GM12878 (cell line): Measurements from ENCODE around the gene CALR. TPM values are rescaled to one million over a fixed set of nuclear protein-coding genes. Genes with fewer than 3 reads are reported as not detected.

Experiments
- ATAC-seq: fragments of 200-7000 bp; cut with Tn5 transposase; 3 replicates; pipeline ENCODE4 v1.9.1; 2020; ENCODE audit warnings: mild to moderate bottlenecking, moderate library complexity
- BruUV-seq: library from RNA; stranded (reverse); fragments of 400-500 nt; replicated peaks from 2 replicates; lab custom pipeline; 2021; lab: Mats Ljungman, UMichigan
- CTCF ChIA-PET: fragments of 300-600 bp; sonication (Branson Sonifier 250); formaldehyde crosslinking; extraction: SDS; loops from one replicate; lab custom pipeline; 2021; ENCODE audit warnings: inconsistent platforms; lab: Yijun Ruan, JAX
- POLR2A ChIA-PET: fragments of 350-600 bp; formaldehyde crosslinking; extraction: SDS; loops from one replicate; lab custom pipeline; 2021; ENCODE audit warnings: inconsistent platforms; lab: Charles Lee
- RAD21 ChIA-PET: fragments of 300-600 bp; sonication (Branson Sonifier 250); formaldehyde crosslinking; loops from one replicate; lab custom pipeline; 2023; ENCODE audit warnings: antibody characterized with exemption; ENCODE audit not compliant: unreplicated experiment; lab: Charles Lee
- SMC1A ChIA-PET: fragments of 300-600 bp; sonication (Branson Sonifier 250); formaldehyde crosslinking; loops from one replicate; lab custom pipeline; 2023; ENCODE audit not compliant: unreplicated experiment, uncharacterized antibody; lab: Charles Lee
- DNase-seq: peaks from one replicate; pipeline ENCODE4 v3.0.0-alpha.2; 2011; ENCODE audit warnings: low read depth, low spot score
- FAIRE-seq: peaks from 3 replicates; lab custom pipeline; 2011; peaks lifted over from hg19 to GRCh38; lab: Jason Lieb, UNC
- H2AFZ ChIP-seq: 2 replicates; pipeline ENCODE4 v1.6.0; 2011; ENCODE audit warnings: low read depth, low read length, control low read depth; ENCODE audit not compliant: control insufficient read depth
- H3K27ac ChIP-seq: 2 replicates; pipeline ENCODE4 v1.5.1; 2011; ENCODE audit warnings: control low read depth; ENCODE audit not compliant: control insufficient read depth, insufficient read depth
- H3K27me3 ChIP-seq, 2 experiments: replicated peaks in 1 of 2; 2 replicates each; pipeline versions ENCODE4 v1.6.0 to v1.6.1; 2011; ENCODE audit warnings: low read length in 1 of 2; ENCODE audit not compliant: control insufficient read depth in 2 of 2, insufficient read depth in 2 of 2
- H3K36me3 ChIP-seq, 2 experiments: 2 replicates each; pipeline ENCODE4 v1.5.1; 2011; ENCODE audit warnings: low read length in 1 of 2; ENCODE audit not compliant: control insufficient read depth in 2 of 2, insufficient read depth in 2 of 2
- H3K4me1 ChIP-seq: 2 replicates; pipeline ENCODE4 v1.6.1; 2011; ENCODE audit warnings: mild to moderate bottlenecking, low read length, moderate library complexity, mixed read lengths; ENCODE audit not compliant: control insufficient read depth, insufficient read depth
- H3K4me2 ChIP-seq: 2 replicates; pipeline ENCODE4 v1.6.0; 2011; ENCODE audit warnings: control low read depth; ENCODE audit not compliant: control insufficient read depth, insufficient read depth
- H3K4me3 ChIP-seq: fragments of 200-600 bp; sonication (generic); 2 replicates; pipeline ENCODE4 v1.5.1; 2016
- H3K79me2 ChIP-seq: 2 replicates; pipeline ENCODE4 v1.6.0; 2011; ENCODE audit warnings: low read length; ENCODE audit not compliant: control insufficient read depth, insufficient read depth
- H3K9ac ChIP-seq: 2 replicates; pipeline ENCODE4 v1.8.0; 2011; ENCODE audit warnings: low read length, control low read depth, mixed read lengths; ENCODE audit not compliant: control insufficient read depth, insufficient read depth
- H3K9me3 ChIP-seq: replicated peaks from 3 replicates; pipeline ENCODE4 v1.5.1; 2011; ENCODE audit warnings: mild to moderate bottlenecking, low read length; ENCODE audit not compliant: control insufficient read depth, insufficient read depth
- H4K20me1 ChIP-seq: 2 replicates; pipeline ENCODE4 v1.6.0; 2011; ENCODE audit not compliant: control insufficient read depth, insufficient read depth
- CBX3 ChIP-seq: fragments of 200-600 bp; sonication (generic); IDR thresholded peaks from 2 replicates; pipeline ENCODE4 v1.6.1; 2016; ENCODE audit warnings: low read depth, borderline replicate concordance
- EGR1 ChIP-seq, 2 experiments: IDR thresholded peaks; 1 replicate in 1 of 2; 2 replicates in 1 of 2; pipeline ENCODE4 v1.6.1; 2011 to 2012; ENCODE audit warnings: low read depth in 2 of 2, low read length in 2 of 2, borderline replicate concordance in 1 of 2, mild to moderate bottlenecking in 1 of 2, moderate library complexity in 1 of 2
- ESRRA ChIP-seq: IDR thresholded peaks from 2 replicates; pipeline ENCODE4 v1.6.1; 2012; ENCODE audit warnings: mild to moderate bottlenecking, low read length, improper control_type of control experiment
- HDAC2 ChIP-seq: fragments of 200-600 bp; sonication (generic); IDR thresholded peaks from 2 replicates; pipeline ENCODE4 v1.6.1; 2017
- MLLT1 ChIP-seq: fragments of 450-650 bp; IDR thresholded peaks from 2 replicates; pipeline ENCODE4 v1.6.1; 2016; ENCODE audit warnings: mild to moderate bottlenecking
- NFYB ChIP-seq: IDR thresholded peaks from 2 replicates; pipeline ENCODE4 v1.6.1; 2011; ENCODE audit warnings: low read depth, mild to moderate bottlenecking, low read length, improper control_type of control experiment, moderate library complexity; ENCODE audit not compliant: insufficient read depth
- POLR2AphosphoS2 ChIP-seq: IDR thresholded peaks from 2 replicates; pipeline ENCODE4 v1.6.1; 2011; ENCODE audit warnings: low read depth, mild to moderate bottlenecking, low read length, improper control_type of control experiment, moderate library complexity
- ZNF384 ChIP-seq: IDR thresholded peaks from 2 replicates; pipeline ENCODE4 v1.6.1; 2012; ENCODE audit warnings: low read depth, mild to moderate bottlenecking, low read length, improper control_type of control experiment, borderline replicate concordance
- WGBS: methylation state at CpG from one replicate; pipeline ENCODE4 v1.1.6; 2016; ENCODE audit warnings: low lambda C conversion rate; ENCODE audit not compliant: insufficient replicate concordance, insufficient coverage; ENCODE audit errors: missing lambda C conversion rate; 5-methylcytosine and 5-hydroxymethylcytosine counted together
- in situ Hi-C: fragments of 300-500 bp; cut with MboI; formaldehyde crosslinking; loops from 9 replicates; pipeline ENCODE4 v1.14.3; 2018; ENCODE audit warnings: mixed read lengths
- intact Hi-C: fragments of 100-400 bp; cut with micrococcal nuclease; formaldehyde crosslinking; loops from one replicate; pipeline ENCODE4 v1.14.2; 2022; ENCODE audit not compliant: unreplicated experiment
- polyA plus RNA-seq, 11 experiments: library from polyadenylated mRNA; depleted of rRNA in 4 of 11; unstranded in 6 of 11; stranded (reverse) in 5 of 11; fragments of >200 nt; fragmentation: Nextera tagmentation in 4 of 11; fragmentation: Illumina TruSeq in 1 of 11; extraction: Ambion mirVana in 4 of 11; extraction: Trizol in 1 of 11; gene quantifications; 1 replicate in 1 of 11; 2 replicates in 10 of 11; pipeline versions ENCODE4 v1.2.1 to v1.2.3, GENCODE V29; 2011 to 2016; ENCODE audit warnings: inconsistent platforms in 2 of 11, missing spikeins in 2 of 11, low read depth in 1 of 11
- total RNA-seq, 4 experiments: library from RNA; depleted of rRNA in 3 of 4; stranded (reverse); fragments of >200 nt in 3 of 4; fragmentation: Illumina TruSeq in 1 of 4; extraction: Trizol in 1 of 4; gene quantifications; 2 replicates each; pipeline versions ENCODE4 v1.2.1 to v1.2.3, GENCODE V29; 2013 to 2021
- TF ChIP-seq, protein P1 (sequence below): IDR thresholded peaks from 2 replicates; pipeline ENCODE4 v1.6.1; 2012; ENCODE audit warnings: improper control_type of control experiment, low read depth, low read length; ENCODE audit not compliant: insufficient replicate concordance
- TF ChIP-seq, protein P2 (sequence below): fragments of 450-650 bp; IDR thresholded peaks from 2 replicates; pipeline ENCODE4 v1.6.1; 2017; ENCODE audit warnings: mild to moderate bottlenecking

Gene CALR
- total and polyA plus RNA-seq, 10 of the 15 experiments (the other 5 are each of a cell fraction or from before 2014, with no cell fraction given), result 202 to 1,451 (median 749) TPM

DNA sequence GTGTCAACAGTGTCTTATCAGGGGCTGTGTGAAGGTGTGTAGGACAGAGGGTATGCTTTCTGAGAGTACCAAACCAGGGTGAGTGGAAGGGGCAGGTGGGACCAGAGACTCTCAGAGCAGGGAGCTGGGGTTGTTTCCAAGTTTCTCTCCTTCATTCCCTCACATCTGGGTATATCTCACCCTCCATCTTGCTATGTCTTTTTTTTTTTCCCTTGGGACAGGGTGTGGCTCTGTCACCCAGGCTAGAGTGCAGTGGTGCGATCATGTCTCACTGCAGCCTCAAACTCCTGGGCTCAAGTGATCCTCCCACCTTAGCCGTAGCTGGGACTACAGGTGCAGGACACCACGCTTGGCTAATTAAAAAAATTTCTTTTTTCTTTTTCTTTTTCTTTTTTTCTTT lies 41.6 kb downstream of the CALR start (continued):
- TF ChIP-seq NFYB (no peak), CBX3 (no peak), EGR1 (IDR thresholded peaks at IDR 0.05; ENCODE audit: borderline replicate concordance in 1 of 2, low read depth in 2 of 2, low read length in 2 of 2) (no peak)

DNA sequence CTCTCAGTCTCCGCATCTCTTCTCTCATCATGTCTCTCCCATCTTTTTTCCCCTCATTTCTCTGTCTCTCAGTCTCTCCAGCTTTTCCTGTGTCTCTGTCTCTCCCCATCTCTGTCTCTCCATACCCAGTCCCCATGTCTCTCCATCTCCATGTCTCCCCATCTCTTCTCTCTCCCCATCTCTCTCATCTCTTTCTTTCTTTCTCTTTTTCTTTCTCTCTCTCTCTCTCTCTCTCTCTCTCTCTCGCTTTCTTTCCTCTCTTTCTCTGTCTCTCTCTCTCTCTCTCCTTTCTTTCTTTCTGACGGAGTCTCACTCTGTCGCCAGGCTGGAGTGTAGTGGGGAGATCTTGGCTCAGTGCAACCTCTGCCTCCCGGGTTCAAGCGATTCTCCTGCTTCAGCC lies 44.2 kb downstream of the CALR start:
- H3K9ac ChIP-seq, result no peak overlapping the region
- H3K36me3 ChIP-seq, result no peaks in the 10 kb centered on the region
- no peak overlapping the region for H2AFZ ChIP-seq
- no peak overlapping the region for H3K27ac ChIP-seq
- DNase-seq, result no peak
- no peak overlapping the region for H3K4me3 ChIP-seq
- no peak for ATAC-seq
- peaks cover 0 to 3% of the 10 kb centered on the region in 2 experiments; a peak in 1 of 4 replicates for H3K27me3 ChIP-seq
- H3K79me2 ChIP-seq, result no peaks in the 10 kb centered on the region
- ChIA-PET POLR2A (no interaction called here), CTCF (interaction anchor here (0.5 to 13.5 kb wide), 6 partner anchors 17 to 111 kb away, joined by 4 to 247 read pairs (median 7); no protein-coding TSS in a partner anchor), SMC1A (interaction anchor here (7.5 kb wide), 1 partner anchor 79 kb away, joined by 45 read pairs; no protein-coding TSS in a partner anchor), RAD21 (no interaction called here)
- no peaks in the 10 kb centered on the region; the same call in 1 of the 2 replicates for H3K4me1 ChIP-seq
- H3K9me3 ChIP-seq, result no peaks in the 10 kb centered on the region
- in situ Hi-C loops (no loop called here), intact Hi-C loops (no loop called here)
- no peaks in the 10 kb centered on the region for H4K20me1 ChIP-seq
- BruUV-seq, result no TSS peak
- WGBS, result 83% methylated on average over 6 of the region's 6 CpGs
- no peak overlapping the region for H3K4me2 ChIP-seq
- no peak for FAIRE-seq
- no peak for TF ChIP-seq ZNF384
- no peak for TF ChIP-seq MLLT1
- TF ChIP-seq, protein P1, sequence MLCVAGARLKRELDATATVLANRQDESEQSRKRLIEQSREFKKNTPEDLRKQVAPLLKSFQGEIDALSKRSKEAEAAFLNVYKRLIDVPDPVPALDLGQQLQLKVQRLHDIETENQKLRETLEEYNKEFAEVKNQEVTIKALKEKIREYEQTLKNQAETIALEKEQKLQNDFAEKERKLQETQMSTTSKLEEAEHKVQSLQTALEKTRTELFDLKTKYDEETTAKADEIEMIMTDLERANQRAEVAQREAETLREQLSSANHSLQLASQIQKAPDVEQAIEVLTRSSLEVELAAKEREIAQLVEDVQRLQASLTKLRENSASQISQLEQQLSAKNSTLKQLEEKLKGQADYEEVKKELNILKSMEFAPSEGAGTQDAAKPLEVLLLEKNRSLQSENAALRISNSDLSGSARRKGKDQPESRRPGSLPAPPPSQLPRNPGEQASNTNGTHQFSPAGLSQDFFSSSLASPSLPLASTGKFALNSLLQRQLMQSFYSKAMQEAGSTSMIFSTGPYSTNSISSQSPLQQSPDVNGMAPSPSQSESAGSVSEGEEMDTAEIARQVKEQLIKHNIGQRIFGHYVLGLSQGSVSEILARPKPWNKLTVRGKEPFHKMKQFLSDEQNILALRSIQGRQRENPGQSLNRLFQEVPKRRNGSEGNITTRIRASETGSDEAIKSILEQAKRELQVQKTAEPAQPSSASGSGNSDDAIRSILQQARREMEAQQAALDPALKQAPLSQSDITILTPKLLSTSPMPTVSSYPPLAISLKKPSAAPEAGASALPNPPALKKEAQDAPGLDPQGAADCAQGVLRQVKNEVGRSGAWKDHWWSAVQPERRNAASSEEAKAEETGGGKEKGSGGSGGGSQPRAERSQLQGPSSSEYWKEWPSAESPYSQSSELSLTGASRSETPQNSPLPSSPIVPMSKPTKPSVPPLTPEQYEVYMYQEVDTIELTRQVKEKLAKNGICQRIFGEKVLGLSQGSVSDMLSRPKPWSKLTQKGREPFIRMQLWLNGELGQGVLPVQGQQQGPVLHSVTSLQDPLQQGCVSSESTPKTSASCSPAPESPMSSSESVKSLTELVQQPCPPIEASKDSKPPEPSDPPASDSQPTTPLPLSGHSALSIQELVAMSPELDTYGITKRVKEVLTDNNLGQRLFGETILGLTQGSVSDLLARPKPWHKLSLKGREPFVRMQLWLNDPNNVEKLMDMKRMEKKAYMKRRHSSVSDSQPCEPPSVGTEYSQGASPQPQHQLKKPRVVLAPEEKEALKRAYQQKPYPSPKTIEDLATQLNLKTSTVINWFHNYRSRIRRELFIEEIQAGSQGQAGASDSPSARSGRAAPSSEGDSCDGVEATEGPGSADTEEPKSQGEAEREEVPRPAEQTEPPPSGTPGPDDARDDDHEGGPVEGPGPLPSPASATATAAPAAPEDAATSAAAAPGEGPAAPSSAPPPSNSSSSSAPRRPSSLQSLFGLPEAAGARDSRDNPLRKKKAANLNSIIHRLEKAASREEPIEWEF, result no peak
- TF ChIP-seq ESRRA, result no peak
- TF ChIP-seq, protein P2, sequence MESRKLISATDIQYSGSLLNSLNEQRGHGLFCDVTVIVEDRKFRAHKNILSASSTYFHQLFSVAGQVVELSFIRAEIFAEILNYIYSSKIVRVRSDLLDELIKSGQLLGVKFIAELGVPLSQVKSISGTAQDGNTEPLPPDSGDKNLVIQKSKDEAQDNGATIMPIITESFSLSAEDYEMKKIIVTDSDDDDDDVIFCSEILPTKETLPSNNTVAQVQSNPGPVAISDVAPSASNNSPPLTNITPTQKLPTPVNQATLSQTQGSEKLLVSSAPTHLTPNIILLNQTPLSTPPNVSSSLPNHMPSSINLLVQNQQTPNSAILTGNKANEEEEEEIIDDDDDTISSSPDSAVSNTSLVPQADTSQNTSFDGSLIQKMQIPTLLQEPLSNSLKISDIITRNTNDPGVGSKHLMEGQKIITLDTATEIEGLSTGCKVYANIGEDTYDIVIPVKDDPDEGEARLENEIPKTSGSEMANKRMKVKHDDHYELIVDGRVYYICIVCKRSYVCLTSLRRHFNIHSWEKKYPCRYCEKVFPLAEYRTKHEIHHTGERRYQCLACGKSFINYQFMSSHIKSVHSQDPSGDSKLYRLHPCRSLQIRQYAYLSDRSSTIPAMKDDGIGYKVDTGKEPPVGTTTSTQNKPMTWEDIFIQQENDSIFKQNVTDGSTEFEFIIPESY, result no peak
- no peak for TF ChIP-seq POLR2AphosphoS2
- no peak for TF ChIP-seq HDAC2
